ENCODE results near the gene FAM107B. TPM values are rescaled to one million over a fixed set of nuclear protein-coding genes. Genes with fewer than 3 reads are reported as not detected.

Gene FAM107B
- total and polyA plus RNA-seq, 10 of the 15 experiments (the other 5 are each of a cell fraction or from before 2014, with no cell fraction given): 22.9 to 162 (median 86.6) TPM

- no peak for TF ChIP-seq ZBTB4 (CRISPR knock-in tag; IDR thresholded peaks at IDR 0.05)
- no peak for TF ChIP-seq RELA (IDR thresholded peaks at IDR 0.05; ENCODE audit: borderline replicate concordance, partially characterized antibody)
- TF ChIP-seq TCF12 (IDR thresholded peaks at IDR 0.05; ENCODE audit: low read depth, low read length): no peak
- TF ChIP-seq ZBTB33 (IDR thresholded peaks at IDR 0.05): no peak
- no peak for TF ChIP-seq GABPA (IDR thresholded peaks at IDR 0.05; ENCODE audit: low read depth)
- no peak for TF ChIP-seq NFYA (IDR thresholded peaks at IDR 0.05; ENCODE audit: borderline replicate concordance, low read depth, low read length)
- no peak for TF ChIP-seq WRNIP1 (IDR thresholded peaks at IDR 0.05; ENCODE audit: borderline replicate concordance, low read depth, low read length)
- TF ChIP-seq CBX5 (IDR thresholded peaks at IDR 0.05; ENCODE audit: low read depth): no peak
- TF ChIP-seq FOXM1 (IDR thresholded peaks at IDR 0.05; ENCODE audit: low read depth, low read length): peak; percentile 72; the same call in 1 of the 2 replicates
- TF ChIP-seq YBX1 (IDR thresholded peaks at IDR 0.05): no peak
- TF ChIP-seq MXI1 (IDR thresholded peaks at IDR 0.05; ENCODE audit: low read depth, low read length): no peak
- TF ChIP-seq CUX1 (IDR thresholded peaks at IDR 0.05; ENCODE audit: insufficient replicate concordance, low read depth, low read length): no peak
- TF ChIP-seq SIX5 (IDR thresholded peaks at IDR 0.05; ENCODE audit: low read depth, low read length, severe bottlenecking): no peak
- no peak for TF ChIP-seq EZH2 (IDR thresholded peaks at IDR 0.05; ENCODE audit: borderline replicate concordance, control insufficient read depth, low read depth, low read length)
- TF ChIP-seq POLR2A (IDR thresholded peaks at IDR 0.05; ENCODE audit: low read depth, low read length): no peak
- TF ChIP-seq DPF2 (IDR thresholded peaks at IDR 0.05): peak; percentile 97
- TF ChIP-seq CBFB (IDR thresholded peaks at IDR 0.05; ENCODE audit: low read depth): peak; percentile 51; the same call in 1 of the 2 replicates
- TF ChIP-seq ZNF24 (IDR thresholded peaks at IDR 0.05): no peak
- TF ChIP-seq CBX3 (IDR thresholded peaks at IDR 0.05; ENCODE audit: borderline replicate concordance, low read depth): no peak
- TF ChIP-seq NR2C2 (IDR thresholded peaks at IDR 0.05; ENCODE audit: borderline replicate concordance, control insufficient read depth, insufficient read length, low read depth): no peak
- TF ChIP-seq SREBF2 (IDR thresholded peaks at IDR 0.05; ENCODE audit: low read length): no peak
- TF ChIP-seq MAX (IDR thresholded peaks at IDR 0.05; ENCODE audit: low read depth, low read length): no peak
- no peak for TF ChIP-seq YY1 (IDR thresholded peaks at IDR 0.05; ENCODE audit: low read depth, low read length)
These were observed 31.9 kb downstream of the FAM107B start (continued) for GRCh38 chr10:14742815-14743214.

Measured in GM12878 (cell line).